Midbrain (tissue), 1 donor: Measurements from ENCODE around the gene UBAP2.

Experiments used
- DNase-seq: peaks from one replicate; lab custom pipeline; 2025; lab: John Stamatoyannopoulos, UW

Gene UBAP2, protein sequence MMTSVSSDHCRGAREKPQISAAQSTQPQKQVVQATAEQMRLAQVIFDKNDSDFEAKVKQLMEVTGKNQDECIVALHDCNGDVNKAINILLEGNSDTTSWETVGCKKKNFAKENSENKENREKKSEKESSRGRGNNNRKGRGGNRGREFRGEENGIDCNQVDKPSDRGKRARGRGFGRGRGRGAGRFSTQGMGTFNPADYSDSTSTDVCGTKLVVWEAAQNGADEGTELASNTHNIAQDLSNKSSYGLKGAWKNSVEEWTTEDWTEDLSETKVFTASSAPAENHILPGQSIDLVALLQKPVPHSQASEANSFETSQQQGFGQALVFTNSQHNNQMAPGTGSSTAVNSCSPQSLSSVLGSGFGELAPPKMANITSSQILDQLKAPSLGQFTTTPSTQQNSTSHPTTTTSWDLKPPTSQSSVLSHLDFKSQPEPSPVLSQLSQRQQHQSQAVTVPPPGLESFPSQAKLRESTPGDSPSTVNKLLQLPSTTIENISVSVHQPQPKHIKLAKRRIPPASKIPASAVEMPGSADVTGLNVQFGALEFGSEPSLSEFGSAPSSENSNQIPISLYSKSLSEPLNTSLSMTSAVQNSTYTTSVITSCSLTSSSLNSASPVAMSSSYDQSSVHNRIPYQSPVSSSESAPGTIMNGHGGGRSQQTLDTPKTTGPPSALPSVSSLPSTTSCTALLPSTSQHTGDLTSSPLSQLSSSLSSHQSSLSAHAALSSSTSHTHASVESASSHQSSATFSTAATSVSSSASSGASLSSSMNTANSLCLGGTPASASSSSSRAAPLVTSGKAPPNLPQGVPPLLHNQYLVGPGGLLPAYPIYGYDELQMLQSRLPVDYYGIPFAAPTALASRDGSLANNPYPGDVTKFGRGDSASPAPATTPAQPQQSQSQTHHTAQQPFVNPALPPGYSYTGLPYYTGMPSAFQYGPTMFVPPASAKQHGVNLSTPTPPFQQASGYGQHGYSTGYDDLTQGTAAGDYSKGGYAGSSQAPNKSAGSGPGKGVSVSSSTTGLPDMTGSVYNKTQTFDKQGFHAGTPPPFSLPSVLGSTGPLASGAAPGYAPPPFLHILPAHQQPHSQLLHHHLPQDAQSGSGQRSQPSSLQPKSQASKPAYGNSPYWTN

DNA sequence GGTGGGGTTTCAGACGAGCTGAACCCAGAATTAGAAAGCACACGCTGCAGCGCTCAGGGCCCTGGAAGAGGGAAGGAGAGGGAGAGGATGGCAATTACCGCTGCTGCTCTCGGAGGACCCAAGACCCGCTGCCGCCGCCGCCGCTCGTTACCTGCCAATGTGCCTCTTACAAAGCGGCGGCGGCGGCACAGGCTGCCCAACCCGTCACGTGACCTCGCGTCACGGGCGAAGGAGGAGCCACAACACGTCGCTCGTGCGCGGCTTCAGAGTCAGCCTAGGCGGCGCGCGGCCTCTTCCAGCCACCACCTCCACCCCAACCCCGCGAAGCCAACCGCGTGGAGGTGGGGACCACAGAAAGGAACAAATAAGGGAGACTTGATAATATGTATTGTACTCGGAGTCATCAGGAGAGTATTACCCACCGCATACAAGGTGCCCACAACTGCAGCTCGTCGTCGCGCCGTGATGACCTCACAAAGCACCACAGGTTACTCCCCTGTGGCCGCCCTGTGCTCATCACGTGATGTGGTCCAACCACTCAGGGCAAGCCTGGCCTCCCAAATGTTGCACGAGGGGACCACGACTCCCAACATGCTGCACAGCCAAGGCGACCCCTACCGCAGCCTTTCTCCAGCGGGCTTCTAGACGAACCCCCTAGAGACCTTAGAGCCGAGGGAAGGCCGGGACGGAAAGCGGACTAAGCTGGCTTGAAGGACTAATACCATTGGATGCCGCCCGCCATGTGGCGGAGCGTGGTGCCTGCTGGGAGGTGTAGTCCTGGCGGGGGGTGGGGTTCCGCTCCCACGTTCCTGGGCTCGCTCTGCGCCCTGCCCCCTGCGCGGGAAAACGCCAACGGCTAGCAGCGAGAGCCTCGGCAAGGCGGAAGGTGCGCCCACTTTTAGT, at the start of gene UBAP2:
UBAP2 (minus strand) TSS at position 161 of the 903 bp plus-strand sequence. CDS start 31,739 bp downstream, outside the sequence.
- peak; percentile 99 for DNase-seq

DNA sequence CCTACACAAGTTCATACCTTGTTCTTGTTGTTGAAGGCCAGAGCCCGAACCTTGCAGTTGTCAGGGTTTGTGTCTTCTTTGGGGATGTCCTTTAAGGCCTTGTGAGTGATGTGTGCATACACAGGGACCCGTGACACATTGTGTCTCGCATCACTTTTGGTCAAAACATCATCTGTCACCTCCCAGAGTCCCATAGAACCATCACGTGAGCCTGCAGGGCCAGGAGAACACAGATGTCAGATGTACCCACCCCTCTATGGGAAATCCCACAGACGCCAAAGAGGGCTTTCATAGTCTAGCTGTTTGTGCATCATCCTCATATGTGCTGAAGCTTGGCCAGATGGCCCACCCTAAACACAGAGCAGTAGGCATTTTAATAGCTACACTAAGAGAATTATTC, 49.6 kb upstream of the UBAP2 start:
- no peak for DNase-seq

DNA sequence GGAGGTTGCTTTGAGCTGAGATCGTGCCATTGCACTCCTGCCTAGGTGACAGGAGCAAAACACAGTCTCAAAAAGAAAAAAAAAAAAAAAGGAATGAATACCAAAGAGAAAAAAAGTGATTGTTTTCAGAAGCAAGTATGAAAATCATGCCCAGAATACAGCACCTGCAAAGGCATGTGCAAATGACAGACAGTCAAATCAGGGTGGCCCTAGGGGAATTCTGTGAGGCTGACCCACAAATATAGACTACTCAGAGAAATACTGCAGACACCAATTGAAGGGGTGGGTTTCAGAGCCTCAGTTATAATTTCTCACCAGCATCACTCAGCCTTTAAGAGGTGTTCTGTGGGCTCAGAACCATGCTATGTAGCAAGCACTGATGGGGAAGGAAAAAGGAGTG, 49.2 kb upstream of the UBAP2 start:
- DNase-seq, result no peak

DNA sequence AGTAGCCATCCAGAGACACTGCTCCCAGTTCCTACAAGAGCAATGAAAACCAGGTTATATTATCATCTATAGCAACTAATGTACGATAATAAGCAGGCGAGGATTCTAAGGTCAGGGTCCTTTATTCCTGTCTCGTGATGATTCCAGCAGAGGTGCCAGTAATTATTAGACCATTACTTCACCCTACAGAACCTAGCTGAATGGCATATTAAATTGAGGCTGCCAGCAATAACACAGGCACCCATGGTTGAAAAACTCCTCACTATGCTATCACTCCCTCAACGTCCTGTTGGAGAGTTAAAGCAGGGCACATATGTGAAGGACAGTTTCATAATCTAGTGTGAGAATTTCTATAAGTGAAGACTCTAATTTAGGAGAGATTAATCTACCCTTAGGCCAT, 48.1 kb upstream of the UBAP2 start:
- no peak for DNase-seq

DNA sequence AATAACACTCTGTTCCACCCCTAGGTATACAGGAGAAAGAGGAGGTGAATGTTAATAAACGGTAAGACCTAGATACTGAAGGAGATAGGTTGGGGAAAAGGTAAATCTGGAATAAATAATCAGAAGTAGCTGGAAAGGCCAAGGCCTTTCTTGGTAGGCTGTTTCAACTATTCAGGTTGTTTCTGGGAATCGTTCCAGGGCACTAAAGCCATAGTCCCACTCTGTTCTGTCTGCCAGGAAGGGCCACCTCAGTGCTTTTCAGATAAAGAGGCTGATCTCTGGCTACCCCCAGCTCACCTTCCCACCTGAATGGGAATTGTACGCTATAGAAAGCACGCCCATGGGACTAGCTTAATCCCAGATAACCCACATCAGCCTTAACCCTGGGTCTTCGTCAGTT, 44.9 kb upstream of the UBAP2 start:
- DNase-seq, result no peak

DNA sequence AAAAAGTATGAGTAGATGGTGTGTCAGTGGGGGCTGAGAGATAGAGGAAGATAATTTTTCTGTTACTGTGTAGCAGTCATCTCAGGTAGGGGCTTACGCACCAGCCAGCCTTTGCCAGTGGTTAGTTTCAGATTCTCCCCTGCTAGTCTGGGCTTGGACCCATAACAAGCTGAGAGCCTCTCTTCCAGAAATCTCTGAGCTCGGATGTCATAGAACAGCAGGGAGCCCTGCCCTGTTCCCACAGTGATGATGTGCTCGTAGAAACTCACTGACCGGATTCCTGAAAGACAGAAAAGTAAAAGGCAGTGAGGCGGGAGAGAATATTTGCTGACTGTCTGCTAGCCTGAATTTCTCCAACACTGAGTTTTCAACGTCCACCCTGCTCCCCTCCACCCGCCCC, 40.6 kb upstream of the UBAP2 start:
- DNase-seq, result peak; percentile 11

DNA sequence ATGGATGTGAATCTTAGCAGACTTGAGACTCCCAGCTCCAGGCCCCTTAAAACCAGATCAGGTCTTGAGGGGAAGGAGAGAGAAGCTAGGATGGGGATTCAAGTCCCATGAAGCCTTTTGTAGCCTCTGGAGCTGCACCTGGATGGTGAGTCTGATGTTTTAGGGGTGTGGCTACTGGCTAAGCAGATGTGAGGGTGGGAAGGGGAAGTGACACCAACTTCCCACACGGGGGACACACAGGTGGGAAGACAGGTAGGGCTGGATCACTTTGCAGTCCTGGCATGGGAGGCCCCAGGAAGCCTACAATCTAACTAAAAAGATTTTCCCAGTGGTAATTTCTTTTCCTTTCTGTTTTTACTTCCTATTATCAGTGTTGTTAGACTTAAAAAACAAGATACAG, 38.7 kb upstream of the UBAP2 start:
- DNase-seq, result no peak

DNA sequence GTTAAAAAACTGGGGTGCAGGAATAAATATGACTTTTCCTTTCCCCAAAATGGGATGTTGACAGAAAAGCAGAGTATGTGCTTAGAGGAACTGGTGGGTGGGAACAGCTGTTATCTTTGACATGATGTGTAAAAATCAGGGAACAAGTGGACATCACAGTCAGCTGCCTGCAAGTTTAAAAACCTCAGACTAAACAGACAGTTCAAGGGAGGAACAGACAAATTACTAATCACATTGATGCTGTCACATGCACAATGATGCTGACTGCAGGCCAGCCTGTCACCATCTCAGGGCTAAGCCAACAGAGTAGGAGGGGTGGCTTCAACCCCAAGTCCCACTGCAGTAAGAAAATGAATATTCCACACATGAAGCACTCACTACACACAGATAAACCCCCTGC, 38.2 kb upstream of the UBAP2 start:
- no peak for DNase-seq

DNA sequence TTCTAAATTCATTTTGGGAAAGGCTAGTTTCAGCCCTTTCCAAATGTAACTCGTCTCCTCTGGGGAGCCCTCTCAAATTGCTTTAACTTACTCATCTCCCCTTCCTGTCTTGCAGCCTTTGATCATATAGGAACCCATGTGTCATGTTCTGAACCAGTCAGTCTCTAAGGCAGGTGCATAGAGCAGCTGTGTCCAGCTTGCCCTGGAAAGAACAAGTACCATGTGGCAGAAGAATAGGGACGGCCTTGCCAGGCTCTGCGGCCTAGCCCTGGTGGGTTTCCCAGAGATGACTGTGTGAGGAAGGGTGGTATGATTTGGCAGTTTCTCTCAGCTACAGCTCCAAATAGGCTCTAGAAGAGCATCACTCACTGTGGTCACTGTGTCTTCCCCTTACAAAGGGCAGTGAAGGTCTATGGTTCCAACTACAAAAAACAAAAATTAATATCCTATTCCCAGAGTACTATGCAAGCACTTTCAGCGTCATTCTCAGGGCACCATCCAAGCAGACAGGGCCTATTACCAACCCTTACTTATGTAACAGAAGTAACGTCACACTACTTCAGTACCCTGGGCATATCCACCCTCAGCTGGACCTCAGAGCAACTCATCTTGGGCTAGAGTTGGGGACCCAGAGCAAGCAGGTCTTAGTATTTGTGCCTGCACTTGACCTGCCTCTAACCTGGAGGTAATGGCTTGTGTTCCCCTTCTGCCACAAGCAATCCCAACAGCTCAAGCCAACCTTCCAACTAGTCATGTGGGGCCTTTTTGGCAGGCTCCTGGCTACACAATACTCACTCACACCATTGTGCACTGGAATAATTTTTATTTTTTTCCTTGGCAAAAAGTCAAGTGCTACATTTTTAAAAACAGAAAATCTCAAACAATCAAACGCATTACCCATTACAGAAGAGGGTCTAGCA, 37.2 kb upstream of the UBAP2 start:
- peak; percentile 36 for DNase-seq

DNA sequence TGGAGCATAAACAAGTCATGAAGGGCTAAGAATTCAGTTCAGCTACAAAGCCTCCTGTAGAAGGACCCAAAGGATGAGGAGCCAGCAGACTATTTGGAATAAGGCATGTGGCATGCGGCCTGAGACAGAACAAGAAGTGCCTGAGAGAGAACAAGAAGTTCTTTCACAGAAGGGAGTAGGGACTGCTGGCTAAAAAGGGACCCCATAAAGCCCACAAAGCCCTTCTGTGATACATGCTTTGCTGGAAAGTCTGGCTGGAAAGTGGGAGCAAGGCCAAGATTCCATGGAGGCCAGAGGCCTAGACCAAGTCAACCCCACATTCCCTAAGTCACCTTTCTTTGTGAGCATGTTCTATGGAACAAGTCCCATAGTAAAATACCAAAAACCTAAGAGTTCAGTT, 35.9 kb upstream of the UBAP2 start:
- DNase-seq, result peak; percentile 74

DNA sequence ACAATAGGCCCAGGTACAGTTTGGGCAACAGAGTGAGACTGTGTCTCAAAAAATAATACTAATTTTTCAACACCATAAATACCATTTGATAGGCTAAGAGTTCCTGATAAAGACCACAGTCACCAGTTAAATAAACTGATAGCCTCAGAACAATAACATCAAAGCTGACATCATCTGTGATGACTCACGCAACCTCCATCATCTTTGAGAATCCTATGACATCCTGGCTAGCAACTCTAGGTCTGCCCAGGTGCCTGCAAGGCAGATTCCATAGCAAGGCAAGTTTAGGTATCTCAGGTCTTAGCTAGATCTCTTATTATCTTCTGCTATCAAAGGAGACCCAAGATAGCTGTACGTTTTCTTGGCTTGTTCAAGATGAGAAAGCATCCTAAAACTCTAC, 30.5 kb upstream of the UBAP2 start:
- no peak for DNase-seq

DNA sequence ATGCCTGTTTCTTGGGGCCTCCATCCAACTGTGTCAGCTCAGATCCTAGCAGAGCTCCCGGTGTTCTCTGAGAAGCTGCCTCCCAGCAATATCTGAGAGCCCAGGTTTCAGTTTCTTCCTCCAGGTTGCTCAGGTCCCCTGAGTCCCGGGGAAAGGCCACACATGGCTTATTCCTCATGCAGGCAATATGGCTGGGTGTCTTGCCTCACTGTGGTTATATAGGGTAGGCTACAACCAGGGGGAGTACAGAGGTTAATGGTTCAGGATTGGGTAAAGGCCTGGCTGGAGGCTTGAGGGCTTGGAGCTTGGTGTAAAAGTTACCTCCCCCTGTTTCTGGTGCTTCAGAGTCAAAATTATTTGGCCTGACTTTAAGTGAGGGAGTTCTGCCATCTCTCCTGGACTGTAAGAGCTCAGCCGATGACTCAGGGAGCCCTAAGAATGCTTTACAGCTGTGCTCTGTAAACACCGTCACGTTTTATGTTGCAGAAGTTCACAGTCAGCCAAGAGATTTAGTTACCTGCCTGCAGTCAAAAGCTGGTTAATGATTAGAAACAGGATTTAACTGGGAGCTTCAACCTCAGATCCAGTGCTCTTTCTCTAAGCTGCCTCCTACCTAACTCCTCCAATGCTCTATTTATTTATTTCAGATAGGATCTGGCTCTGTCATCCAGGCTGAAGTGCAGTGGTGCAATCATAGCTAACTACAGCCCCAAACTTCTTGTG, 24.3 kb upstream of the UBAP2 start:
- DNase-seq, result no peak

DNA sequence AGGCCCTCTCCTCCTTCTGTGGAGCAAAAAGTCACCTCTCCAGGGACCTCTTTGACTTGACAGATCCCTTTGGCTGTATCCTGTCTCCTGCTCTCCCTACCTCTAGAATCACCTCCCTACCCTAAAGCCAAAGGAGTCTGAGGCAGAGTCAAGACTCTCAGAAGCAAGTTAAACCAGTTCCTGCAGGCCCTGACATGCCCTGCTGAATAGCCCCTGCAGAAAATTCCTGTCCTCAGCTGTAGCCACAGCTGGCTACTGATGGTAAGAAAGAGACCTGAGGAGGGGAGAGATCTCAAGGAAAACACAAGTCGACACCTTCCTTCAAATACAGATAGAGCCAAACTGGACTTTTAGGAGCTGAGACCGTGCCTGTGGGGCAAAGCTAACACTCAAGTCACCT, 23.7 kb upstream of the UBAP2 start:
- no peak for DNase-seq

DNA sequence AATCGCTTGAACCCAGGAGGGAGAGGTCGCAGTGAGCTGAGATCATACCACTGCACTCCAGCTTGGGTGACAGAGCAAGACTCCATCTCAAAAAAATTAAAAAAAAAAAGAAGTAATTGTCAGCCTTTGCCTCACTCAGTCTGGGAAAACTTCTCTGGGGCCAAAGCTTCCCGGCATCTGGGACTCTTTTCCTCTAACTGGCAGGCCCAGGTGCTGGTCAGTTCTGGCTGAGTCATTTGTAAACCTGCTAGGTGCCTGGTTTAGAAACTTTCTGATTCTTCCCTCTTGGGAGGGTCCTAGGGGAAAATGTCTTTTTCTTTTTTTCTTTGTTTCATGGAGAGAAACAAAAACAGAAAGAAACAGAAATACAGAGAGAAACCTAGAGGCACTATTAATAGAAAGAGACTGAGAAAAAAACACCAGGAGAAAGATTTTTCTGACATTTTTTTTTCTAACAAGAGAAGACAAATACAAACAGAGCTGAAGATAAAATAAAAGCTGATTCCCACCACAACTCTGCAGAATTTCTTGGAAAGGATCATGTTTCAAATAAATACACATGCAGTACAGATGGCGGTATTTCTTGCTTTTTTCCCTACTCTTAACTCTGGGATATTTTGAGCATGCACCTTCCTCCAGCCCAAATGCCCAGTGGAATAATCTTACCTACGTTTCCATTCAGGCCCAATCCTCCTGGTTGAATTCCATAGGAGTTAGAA, 22.1 kb upstream of the UBAP2 start:
- no peak for DNase-seq

DNA sequence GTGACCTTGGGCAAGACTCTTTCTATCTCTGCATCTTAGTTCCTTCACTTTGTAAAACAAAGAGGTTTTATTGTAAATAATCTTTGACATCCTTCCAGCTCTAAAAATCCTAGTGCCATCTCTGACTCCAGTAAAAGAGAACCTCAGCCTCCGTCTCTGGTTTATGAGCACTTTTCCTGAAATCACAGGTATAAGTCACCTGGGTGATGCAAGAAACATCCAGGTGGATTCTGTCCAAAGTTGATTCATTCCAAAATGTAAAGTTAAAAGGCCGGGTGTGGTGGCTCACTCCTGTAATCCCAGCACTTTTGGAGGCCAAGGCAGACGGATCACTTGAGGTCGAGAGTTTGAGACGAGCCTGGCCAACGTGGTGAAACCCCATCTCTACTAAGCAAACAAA, 21.1 kb upstream of the UBAP2 start:
- no peak for DNase-seq

DNA sequence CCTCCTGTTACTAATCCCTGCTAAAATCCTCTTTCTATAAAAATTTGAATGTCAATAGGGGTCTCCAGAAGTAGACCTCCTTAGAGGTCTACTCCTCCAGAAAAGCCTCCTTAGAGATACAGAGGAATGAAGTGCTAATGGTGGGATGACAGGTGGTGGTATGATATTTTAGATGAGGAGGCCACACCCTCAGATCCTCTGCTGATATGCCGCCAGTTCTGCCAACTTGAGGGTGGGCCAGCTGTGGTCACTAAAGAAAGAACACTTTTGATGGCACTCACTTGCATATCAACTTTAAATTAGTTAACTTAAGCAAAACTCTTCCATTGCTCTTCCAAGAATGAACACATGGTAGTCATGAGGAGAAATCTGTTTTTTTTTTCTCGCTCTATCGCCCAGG, 16.9 kb upstream of the UBAP2 start:
- no peak for DNase-seq

DNA sequence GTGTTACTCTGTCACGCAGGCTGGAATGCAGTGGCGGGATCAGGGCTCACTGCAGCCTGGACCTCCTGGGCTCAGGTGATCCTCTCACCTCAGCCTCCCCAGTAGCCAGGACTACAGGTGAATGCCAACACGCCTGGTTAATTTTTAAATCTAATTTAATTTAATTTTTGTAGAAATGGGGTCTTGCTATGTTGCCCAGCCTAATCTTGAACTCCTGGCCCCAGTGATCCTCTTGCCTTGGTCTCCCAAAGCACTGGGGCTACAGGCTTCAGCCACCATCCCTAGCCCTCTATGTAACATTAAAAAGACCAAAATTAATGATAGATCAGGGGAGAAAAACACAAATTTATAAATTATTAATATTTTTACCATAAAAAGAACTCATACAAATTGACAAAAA, 11.3 kb upstream of the UBAP2 start:
- DNase-seq, result no peak

DNA sequence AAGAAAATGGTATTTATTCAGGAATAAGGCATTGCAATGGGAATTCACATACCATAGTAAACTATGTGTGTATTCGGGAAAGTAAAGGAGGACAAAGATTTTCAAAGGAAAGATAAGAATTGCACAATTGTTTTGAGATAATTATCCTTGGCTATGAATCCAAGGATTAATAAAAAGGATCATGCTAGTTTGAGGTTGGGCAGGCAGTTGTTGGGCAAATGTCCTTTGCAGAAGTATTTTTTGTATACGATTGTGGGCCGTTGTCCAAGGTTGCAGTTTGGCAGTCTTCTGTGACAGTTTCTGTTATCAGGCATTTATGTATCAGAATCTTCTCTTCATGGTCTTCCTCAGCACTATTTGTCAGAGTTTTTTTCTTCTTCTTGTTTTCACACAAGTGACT, 10.6 kb upstream of the UBAP2 start:
- DNase-seq, result no peak
